Stimulated activated naive CD4-positive, alpha-beta T cell treated with Interleukin-2 at 50 U/mL for 16 hours (primary cell): ENCODE data around the gene IMMP1L.
"Not testable (repeated sequence)": the region's sequence is repeated elsewhere in the genome, so short reads cannot be mapped to it uniquely, and the experiment has no call there.

Source experiments
- DNase-seq: peaks from one replicate; lab custom pipeline; 2025; lab: John Stamatoyannopoulos, UW

Gene IMMP1L, protein sequence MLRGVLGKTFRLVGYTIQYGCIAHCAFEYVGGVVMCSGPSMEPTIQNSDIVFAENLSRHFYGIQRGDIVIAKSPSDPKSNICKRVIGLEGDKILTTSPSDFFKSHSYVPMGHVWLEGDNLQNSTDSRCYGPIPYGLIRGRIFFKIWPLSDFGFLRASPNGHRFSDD

DNA sequence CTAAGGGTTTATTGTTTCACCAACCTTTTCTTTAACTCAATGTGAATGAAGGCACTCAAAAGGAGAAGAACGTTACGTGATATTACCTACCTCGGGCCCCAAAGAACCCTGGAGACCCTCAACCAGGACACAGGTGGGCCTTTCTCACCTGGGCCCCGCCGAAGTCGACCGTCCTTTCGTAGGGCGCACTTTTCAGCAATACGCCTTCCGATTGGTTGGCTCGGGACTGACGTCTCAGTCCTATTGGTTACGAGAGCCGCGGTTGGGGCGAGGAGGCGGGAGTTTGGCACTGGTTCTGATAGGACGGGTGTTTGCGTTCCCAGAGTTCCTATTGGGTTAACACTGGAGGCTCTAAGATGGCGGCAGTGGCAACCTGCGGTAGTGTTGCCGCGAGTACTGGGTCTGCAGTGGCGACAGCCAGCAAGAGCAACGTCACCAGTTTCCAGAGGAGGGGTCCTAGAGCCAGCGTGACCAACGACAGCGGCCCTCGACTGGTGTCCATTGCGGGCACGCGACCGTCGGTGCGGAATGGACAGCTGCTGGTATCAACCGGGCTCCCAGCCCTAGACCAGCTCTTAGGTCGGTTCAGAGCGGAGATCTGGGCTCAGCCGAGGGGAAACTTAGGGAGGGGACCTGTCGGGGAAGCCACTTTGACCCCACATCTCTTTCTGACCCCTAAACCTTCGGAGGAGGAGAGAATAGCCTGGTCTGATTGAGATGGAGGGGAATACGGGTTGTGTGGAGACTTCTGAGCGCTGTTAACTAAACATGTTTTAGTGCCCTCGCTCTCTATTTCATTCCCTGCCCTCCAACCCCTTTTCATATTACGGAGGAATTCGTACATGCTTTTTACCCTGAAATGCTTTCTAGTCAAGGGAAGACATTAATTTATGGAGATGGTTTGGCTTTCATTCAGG is at the start of gene IMMP1L, which contains the start of gene ELP4:
IMMP1L (minus strand) TSS at position 194 of the 917 bp plus-strand sequence. CDS start 46,346 bp downstream, outside the sequence.
ELP4 (plus strand) TSS at position 339 of the 917 bp plus-strand sequence; CDS start at position 357, 18 bp downstream.
- DNase-seq = peak; percentile 94

DNA sequence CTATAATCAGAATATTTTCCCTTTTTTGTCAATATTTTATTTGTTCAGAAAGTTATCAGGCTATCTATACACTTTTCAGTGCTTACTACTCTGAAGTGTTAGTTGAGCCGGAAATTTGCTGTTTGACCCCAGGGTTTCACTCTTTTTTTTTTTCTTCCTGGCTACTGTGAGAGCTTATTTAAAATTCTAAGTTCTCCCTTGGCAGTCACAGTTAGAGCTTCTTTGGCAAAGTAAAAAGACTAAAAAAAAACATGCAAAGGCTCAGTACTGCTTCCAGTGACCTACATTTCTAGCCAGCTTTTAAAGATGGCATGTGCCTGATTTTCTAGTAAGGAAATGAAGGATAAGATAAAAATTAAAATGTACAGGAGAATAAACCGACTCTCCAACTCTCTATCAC is 48.6 kb upstream of the IMMP1L start:
- no peak for DNase-seq

DNA sequence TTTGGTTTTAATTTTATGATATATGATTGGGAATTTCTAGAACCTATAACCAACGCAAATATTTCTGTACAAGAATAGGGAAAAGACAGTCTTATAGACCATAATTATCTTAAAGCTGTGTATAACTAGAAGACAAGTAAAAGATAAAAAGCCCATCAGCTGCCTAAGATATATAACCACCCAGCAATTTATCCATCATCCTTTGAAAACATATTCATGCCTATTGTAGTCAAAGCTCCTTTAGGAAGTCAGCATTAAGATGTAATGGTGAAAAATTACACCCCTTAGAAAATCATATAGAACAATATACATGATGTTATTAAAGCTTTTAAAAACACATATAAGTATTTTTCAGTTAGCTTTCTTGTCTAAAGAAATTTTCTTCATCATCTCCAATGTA is 46.5 kb upstream of the IMMP1L start:
- no peak for DNase-seq

DNA sequence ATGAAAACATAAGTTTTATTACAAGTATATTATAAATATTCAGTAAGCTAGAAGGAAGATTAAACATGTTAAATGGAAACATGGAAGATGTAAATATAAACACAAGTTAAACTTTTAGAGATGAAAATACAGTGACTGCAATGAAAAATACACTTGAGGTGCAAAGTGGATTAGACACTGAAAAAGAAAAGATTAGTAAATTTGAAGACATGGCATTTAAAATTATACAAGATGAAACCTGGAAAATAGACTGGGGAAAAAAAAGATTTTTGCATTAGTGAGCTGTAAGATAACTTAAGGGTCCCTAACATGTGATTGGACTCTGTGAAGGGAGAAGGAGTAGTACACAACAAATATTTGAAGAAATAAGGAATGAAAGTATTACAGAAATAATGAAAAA is 33.4 kb upstream of the IMMP1L start:
- no peak for DNase-seq

DNA sequence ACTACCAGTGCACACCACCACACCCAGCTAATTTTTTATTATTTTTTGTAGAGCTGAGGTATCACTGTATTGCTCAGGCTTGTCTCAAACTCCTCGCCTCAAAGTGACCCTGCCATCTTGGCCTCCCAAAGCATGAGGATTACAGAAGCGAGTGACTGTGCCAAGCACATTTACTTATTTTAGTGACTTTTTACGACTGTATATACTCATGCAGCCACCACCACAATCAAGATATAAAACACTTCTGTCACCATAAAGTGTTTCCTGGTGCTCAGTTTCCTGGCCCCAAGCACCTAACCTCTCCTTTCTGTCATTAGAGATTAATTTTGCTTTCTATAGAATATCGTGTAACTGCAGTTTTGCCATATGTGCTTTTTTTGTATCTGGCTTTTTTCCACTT is 26.1 kb upstream of the IMMP1L start:
- no peak for DNase-seq

DNA sequence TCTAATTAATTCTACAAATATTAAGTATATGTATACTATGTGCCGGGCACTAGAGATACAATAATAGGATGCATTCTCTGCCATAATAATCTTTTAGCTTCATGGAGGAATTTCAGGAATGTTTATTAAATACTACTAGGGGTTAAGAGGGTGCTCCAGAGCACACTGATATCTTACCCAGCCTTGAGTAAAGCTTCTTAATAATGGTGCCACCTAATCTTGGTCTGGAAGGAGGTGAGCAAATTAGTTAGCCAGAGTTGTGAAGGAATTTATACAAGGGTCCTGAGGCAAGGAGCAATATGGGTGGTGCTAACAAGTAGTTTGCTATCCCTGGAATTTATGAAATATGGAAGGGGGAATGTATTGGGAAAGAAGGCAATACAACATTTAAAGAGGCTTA is 21.9 kb upstream of the IMMP1L start:
- DNase-seq = no peak

DNA sequence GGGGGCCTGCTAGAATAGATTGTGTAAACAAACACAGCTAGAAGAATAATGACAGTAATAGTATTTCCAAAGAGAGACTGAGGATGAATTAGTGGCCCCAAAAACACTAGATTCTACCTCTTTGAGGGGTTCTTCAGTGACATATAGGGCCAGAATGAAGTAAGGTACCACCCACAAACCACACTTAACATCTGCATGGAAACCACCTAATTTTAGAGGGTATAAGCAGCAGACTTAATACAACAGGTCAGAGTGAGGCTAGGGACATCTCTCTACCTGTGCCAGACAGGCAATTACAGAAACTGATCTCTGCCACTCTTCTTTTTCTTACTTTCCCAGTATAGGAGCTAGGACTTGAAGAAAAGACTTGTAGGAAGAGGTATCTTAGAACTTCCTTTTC is 20.3 kb upstream of the IMMP1L start:
- no peak for DNase-seq

DNA sequence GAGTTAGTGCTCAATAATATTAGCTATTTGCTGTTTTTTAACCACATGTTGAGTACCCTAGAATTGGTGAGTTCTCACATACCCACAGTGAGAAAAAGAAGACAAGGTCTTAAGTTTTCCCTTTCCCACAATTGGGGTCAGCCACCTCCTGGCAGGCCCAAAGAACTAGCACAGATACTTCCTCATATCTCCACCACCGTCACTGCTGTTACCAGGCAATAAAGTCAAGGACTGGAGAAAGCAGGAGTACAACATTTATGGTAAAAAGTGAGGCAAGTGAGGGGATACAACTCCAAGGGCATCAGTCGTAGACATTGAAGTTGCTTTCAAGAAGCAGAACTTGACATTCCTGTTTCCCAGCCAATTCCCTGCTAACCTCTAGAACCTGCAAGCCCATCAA is 19.8 kb upstream of the IMMP1L start:
- no peak for DNase-seq

DNA sequence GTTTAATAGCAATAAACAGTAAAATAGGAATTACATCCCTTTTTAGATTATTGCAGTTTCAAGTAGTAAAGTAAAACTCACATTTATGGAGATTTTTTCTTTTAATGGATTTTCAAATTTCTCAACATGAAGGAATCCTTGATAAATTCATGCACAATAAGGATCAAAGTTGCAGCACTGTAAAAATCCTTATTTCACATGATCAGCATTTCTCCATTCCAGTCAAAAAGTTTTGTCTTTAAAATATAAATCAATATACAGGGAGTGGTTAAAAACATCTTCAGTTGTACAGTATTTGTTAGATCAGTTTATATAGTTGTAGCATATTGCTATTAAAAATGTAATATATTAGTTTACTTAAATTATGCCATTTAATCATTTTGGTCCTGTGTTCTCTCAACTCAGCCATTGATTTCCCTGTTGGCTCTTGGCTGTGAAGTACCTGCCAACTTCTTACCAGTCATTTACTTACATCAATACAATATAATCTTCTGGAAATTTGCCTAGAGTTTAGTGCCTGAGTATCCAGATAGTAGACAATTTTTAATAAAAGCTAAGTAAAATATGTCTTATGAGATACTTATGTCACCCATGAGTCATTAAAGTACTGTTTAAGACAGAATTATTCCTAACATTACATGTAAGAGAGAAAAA is 12.2 kb upstream of the IMMP1L start:
- DNase-seq = no peak

DNA sequence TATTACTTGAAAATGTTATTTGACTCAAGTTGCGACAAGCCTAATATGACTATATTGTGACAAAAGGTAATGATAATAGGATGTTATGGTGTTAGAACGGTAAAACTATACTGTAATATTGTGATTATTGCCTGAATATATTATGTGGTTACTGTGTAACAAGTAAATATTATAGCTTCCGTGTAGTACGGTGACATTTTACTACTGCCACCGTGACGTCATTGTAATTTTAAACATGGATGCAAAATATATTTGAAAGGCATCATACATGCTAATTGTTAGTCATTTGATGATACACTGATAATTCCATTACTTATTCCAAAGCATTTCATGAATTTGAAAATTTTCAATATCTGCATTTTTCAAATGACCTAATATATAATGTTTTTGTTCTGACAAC is 2.7 kb upstream of the IMMP1L start:
- no peak for DNase-seq

DNA sequence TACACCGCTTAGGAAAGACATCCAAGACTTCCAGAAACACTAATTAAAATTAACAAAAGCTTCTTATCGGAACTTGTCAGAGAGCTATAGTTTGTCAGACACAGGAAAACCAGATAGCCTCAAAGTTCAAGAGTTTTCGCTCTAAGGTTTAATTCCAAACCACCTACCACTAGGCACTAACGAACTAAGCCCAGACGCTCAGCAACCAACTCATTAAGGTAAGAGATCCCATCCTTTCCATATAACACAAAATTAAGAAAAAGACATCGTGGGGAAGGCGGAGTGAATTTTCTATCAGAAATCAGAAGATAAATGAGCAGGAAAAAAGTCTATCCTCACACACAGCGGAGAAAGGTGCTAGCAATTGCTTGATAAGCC is 382 bp downstream of the IMMP1L start:
- DNase-seq = no peak

DNA sequence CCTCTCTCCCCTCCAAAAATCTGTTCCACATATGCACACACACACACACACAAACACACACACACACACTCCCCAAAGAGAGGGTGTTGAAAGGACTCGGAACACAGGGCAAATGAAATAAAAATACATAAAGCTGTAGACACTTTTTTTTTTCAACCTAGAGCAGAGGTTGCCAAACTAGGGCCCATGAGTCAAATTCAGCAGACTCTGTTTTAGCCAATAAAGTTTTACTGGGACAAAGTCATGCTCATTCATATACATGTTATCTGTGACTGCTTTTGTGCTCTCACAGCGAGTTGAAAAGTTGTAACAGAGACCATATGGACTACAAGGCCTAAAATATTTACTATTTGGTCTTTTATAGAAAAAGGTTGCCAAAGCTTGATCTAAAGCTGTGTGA is 8.9 kb downstream of the IMMP1L start:
- DNase-seq = no peak

DNA sequence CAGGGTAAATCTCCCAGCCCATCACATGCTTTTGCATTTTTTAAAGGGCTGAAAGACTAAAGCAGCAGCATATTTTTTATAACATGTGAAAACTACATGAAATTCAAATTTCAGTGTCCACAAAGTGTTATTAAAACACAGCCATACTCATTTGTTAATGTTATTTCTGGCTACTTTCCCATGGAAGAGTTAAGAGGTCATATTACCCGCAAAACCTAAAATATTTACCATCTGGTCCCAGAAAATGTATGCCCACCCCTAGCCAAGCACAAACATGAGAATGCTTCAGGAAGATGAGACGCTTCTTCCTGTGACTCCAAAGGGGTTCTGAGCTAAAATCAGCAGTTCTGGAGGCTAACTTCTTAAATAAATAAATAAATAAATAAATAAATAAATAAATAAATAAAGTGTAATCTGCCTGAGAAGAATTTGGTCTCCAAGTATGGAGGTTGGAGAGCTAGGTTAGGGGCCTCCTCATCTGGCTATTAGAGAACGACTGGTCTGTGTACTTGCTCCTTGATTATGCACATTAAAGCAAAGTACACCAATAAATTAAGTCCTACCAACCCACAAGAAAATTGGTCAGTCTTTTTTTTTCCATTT is 9.7 kb downstream of the IMMP1L start:
- no peak for DNase-seq

DNA sequence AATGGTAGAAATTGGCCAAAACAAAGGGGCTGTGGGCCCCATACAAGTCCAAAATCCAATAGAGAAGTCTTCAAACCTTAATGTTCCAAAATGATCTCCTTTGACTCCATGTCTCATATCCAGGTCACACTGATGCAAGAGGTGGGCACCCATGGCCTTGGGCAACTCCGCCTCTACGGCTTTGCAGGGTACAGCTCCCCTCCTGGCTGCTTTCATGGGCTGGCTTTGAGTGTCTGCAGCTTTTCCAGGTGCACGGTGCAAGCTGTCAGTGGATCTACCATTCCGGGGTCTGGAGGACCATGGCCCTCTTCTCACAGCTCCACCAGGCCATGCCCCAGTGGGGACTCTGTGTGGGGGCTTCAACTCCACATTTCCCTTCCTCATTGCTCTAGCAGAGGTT is 15.7 kb downstream of the IMMP1L start:
- not testable (repeated sequence) for DNase-seq

DNA sequence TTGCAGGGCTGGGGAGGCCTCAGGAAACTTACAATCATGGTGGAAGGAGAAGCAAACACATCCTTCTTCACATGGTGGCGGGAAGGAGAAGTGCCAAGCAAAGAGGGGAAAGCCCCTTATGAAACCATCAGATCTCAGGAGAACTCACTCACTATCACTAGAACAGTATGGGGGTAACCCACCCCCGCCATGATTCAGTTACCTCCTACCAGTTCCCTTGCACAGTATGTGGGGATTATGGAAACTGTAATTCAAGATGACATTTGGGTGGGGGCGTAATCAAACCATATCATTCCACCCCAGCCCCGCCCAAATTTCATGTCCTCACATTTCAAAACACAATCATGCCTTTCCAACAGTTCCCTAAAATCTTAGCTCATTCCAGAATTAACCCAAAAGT is 16.2 kb downstream of the IMMP1L start:
- DNase-seq = no peak

DNA sequence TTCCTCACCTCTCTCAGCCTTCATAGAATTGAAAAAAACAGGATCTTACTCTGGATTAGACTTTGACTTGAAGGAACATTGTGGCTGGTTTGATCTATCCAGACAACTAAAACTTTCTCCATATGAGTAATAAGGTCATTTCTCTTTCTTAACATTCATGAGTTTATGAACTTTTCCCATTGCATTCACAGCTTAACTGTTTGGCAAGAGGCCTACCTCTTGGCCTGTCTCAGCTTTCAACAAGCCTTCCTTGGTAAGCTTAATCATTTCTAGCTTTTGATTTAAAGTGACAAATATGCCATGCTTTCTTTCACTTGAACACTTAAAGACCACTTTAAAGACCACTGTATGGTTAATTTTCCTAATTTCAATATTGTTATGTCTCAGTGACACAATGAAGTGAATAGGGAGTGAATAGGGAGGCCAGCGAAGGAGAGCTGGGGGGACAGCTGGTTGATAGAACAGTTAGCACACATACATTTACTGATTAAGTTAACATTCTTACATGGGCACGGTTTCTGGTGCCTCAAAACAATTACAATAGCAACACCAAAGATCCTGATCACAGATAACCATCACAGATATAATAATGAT is 17.0 kb downstream of the IMMP1L start:
- DNase-seq = no peak

DNA sequence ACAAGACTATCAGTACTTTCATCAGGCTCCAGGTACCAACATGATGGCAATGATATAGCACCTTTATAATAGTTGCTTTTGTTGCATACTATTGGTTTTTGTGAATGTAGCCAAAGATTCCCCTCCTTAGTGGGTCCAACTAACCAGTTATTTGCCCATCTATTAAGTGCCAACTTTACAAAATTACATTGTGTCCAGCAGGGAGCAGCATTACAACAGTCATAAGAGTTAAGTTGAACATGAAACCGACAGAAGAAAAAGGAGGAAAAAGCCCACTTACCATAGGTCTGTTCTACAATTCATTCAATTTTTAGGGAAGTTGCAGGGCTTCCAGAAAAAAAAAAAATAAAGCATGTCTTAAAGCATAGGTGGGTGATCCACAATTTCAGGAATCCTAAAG is 21.6 kb downstream of the IMMP1L start:
- no peak for DNase-seq

DNA sequence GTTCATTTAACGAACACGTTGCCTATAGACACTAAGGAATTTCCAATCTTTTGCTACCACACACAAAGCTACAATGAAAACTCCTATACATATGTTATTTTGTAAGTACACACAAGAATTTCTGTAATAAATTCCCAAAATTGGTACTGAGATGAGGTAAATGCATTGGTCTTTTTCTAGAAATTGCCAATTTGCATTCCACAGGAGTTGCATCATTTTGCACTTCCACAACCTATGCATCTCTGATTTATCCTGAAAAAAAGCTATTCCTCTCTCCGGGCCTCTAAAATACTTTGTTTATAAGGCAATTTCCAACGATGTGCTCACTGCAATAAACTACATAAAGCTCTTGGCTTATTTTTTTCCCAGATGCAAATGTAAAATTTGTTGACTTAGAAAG is 24.9 kb downstream of the IMMP1L start:
- DNase-seq = no peak

DNA sequence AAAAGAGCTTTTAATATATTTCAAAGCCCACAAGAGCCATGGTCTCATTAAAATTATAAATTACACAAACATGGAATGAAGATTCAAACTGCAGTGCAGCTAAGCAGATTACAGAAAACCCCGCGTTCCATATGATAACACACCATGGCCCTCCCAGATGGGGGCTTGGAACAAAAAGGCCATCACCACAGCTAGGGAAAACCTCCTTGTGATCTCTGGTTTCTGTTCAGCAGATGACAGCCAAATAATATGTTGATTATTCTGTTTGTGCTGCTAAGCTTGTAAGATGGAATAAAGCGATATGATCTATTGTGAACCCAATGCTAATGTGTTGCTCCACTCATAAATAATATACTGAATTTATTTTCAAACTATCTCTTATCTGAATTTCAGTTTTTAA is 28.5 kb downstream of the IMMP1L start:
- DNase-seq = no peak

DNA sequence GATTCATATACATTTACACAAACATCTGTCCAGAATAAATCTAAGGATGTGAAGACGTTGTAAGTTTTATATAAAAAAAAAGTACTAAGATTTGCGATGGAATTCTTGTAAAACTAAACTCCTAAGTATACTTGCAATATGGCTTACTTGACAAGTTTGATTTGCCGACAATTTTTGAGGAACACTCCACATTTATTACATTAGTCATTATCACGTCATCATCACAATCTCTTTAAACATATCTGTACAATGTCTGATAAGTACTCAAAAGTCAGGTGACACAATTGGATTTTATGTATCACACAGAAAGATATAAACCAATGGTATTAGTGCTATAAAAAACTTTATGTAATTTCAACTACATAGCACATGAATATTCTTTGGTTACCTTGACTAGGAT is 30.4 kb downstream of the IMMP1L start:
- DNase-seq = no peak

DNA sequence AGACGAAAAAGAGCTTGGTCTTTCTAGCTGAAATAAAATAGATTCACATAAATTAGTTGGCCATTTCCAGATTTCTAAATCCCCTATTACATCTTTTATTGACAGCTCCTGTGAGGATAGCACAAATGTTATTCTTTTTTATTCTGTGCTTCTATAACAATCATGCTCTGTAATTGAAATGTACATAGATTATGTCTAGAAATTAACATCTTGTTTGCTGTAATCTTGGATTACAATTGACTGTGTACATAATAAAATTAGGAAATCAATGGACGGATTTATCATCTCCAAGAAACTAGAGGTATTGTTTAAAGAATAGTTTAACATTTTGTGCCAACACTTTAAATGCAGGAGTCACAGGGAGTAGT is 31.2 kb downstream of the IMMP1L start:
- DNase-seq = no peak

DNA sequence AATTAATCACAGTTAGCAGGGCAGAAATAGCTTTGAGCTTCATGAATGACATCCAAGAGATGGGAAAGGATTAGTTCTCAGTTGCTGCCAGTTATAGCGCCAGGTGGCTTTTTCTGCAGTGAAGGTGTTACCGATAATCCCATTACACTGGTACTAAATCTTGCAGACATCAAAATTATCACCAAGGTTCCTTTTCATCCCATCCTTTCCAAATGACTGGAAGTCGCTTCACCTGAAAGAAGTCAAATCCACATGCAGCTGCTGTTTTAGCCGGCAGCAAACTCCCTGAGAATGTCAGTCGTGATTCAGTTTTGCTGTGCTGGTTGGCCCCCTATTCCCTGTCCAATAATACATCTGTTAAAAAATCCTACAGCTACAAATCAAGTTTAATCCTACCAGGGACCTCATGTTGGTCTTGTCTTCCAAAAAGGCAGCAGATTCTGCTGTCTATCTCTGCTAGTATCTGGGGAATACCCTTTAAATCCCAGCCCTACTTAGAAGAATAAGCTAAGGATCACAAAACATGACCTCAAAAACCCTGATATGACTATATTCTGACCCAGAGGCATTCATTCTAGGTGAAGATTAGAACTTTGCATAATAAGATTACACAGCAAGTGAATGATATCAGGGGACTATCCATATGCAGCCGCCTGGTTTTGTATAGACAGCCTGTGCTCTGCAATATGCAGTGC is 31.7 kb downstream of the IMMP1L start:
- DNase-seq = no peak
